Erythroblast (primary cell): Measurements from ENCODE around the gene POLR3A.

Source experiments
- DNase-seq, 2 experiments: peaks; one replicate each; lab custom pipeline; 2025; lab: John Stamatoyannopoulos, UW
- GATA1 ChIP-seq: IDR thresholded peaks from 2 replicates; pipeline ENCODE4 v1.6.1; 2011; ENCODE audit warnings: low read depth, mild to moderate bottlenecking, control low read depth, low read length, moderate library complexity
- POLR2A ChIP-seq: IDR thresholded peaks from 2 replicates; pipeline ENCODE4 v1.6.1; 2011; ENCODE audit warnings: mild to moderate bottlenecking, low read length

The POLR3A gene

DNA sequence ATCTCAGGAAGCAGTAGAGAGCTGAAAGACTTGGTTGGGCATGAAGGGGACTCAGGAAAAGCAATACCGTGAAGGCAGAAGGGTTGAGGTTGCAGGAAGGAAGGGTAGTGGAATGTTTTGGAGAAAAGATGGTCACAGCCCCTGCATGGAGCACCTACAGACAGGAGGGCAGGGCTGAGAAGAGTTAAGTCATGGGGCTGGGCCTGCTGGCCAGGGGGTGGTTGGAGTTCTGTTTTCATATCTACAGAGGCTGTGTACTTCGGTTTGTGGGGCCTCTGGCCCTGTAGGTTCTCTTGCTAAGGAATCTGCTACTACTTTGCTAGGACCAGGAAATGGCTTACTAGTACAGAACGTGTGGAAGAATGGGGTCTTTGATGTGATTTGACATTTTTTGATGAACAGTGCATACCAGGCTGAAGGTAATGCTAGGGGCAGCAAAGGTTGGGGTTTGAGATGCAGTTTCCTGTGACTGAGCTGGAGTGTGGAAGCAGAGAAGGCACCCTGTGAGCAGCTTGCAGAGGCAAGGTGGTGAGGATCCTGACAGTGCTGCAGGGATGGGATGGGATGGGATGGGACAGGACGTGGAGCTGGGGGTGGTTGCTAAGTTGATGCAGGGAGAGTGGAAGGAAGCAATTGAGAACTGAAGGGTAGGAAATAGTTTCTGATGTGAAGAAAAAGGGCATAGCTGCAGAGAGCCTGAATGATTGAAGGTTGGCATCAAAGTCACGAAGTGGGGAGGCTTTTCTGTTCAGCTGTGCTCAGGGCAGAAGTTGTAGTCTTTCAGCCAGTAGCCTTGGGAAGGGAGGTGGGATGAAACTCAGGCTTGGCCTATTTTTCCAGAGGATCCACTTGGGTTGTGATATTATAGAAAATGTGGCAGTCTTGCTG, 12.1 kb upstream of the POLR3A start:
- no peak for TF ChIP-seq GATA1
- TF ChIP-seq POLR2A: peak; percentile 44

DNA sequence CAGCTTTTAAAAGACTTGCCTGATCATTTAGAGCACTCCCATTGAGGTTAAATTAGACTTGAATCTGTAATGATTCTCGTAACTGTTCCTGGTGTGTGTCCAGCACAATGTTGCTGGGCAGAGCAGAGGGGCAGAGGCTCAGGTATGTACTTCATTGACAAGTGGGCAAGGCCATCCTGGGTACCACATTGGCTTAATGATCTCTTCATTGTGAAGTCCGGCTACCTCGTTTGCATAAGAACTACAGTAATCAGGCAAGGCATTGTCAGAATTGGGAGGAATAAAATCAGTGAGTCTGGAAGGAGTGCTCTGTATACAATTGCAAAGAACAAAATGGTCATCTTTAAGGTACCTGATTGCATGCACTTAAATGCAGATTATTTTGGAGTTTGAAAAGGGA, 10.4 kb upstream of the POLR3A start:
- no peak for TF ChIP-seq POLR2A
- no peak for TF ChIP-seq GATA1
- no peak for DNase-seq

More for the DNA sequence above, 12.1 kb upstream of the POLR3A start:
- peak; percentile 49 to 57 for DNase-seq

DNA sequence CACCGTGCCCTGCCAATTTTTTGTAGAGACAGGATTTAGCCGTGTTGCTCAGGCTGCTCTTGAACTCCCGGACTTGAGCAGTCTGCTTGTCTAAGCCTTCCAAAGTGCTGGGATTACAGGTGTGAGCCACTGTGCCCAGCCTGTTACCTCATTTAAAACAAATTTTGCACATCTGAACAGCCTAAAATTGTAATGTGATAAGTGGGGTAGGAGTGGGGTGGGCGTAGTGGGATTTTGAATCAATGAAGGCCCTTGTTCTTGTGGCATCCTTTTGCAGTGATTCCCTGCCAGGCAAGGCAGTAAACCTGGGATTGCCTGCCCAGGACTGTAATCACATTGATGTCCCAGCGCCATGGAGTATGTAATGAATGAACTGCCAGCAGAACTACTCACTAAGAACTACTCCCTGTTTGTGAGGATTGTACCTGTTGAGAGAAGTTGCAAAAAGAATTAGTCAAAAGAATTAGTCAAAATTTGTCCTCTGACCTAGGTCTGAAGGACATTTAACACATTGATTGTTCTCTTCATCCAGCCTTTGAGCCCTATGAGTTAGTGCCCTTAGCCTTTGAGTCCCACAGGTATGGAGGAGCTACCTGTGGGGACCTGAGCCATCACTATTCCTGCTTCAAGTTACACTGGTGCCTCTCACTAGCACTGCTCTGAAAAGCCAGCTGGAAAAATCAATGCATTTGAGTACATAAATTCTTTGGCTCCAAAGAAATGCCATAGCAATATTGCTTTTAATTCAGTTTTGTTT, 9.7 kb upstream of the POLR3A start:
- DNase-seq: no peak
- TF ChIP-seq POLR2A (no peak), GATA1 (no peak)

DNA sequence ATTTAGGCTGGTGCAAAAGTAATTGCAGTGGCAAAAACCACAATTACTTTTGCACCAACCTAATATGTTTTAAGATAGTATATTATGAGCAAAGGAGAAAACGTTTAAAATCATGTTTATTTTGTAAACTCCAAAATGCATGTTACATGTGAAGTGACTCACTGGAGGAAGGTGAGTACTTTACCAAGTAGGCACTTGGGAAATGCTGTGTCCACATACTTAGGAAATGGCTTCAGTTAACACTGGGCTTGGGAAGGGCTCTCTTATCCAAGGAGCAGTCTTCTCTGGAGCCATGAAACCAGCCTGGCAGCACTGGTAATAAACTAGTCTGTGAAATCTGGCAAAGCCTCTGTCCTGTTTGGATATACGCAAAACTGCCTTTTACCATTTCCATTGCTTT, 8.8 kb upstream of the POLR3A start:
- TF ChIP-seq GATA1 (no peak), POLR2A (no peak)
- DNase-seq: no peak

DNA sequence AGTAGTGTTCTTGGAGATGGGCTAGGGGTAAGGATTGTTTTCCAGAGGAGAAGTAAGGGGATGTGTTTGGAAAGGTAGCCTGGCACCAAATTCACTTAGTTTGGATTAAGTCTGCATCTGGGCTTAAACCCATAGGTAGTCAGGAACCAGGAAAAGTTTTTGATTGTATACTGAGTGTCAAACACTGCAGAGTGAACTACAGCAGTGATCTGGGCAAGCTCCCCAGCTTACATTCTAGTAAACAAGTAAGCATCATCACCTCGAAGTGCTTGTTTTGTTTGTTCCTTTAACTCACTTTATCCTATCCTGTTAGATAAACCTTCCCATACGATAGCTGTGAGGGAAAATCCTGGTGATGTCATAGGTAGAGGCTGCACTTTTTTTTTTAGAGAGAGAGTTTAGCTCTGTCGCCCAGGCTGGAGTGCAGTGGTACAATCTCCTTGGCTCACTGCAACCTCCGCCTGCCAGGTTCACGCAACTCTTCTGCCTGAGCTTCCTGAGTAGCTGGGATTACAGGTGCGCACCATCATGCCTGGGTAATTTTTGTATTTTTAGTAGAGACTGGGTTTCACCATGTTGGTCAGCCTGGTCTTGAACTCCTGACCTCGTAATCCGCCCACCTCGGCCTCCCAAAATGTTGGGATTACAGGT, 6.7 kb upstream of the POLR3A start:
- no peak for DNase-seq
- TF ChIP-seq GATA1: no peak
- no peak for TF ChIP-seq POLR2A

GRCh38 chr10:78035437-78035836, 6.1 kb upstream of the POLR3A start:
- DNase-seq: no peak
- TF ChIP-seq POLR2A: no peak
- TF ChIP-seq GATA1: no peak

- TF ChIP-seq POLR2A (no peak), GATA1 (no peak)
- DNase-seq: no peak
Observed at GRCh38 chr10:78035025-78035424, 5.7 kb upstream of the POLR3A start.

DNA sequence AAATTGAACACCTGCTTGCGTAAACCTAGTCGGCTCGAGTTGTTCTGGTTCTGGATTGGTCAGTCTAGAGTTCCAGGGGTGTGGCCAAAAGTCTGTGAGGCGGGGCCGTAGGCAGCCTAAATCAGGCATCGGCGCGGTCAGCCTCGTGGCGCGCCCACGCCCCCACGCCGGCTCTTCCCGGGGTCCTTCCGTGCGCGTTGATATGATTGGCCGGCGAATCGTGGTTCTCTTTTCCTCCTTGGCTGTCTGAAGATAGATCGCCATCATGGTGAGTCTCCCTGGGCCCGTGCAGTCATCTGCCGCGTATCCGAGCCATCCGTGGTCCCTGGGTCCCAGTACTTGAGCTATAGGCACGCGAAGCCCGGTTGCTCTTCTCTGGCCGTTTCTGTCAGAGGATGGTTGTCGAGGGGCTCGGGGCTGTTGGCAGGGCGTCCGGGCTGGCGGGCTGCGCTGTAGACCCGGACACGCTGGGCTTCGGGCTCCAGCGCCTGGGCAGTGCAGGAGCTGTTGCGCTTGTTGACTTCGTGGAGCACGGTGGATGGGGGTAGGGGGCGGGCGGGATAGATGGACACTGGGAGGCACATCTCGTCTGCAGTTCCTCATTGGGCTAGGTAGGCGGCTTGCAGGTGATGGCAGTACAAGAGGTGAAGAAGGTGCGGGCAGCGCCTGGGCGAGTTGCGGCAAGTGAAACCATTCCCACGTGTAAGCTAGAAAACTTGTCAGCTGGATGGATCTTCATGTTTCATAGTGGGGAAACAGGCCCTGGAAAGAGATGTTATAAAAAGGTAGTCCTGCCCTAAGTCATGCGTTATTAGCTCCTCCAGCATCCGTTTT, 4.5 kb upstream of the POLR3A start, which contains the start of gene RPS24:
Gene RPS24 (plus strand): TSS at position 227 of the 834 bp plus-strand sequence. CDS start 39 bp downstream, at position 266.
- DNase-seq: peak; percentile 98
- TF ChIP-seq POLR2A: peak; percentile 96
- no peak for TF ChIP-seq GATA1

DNA sequence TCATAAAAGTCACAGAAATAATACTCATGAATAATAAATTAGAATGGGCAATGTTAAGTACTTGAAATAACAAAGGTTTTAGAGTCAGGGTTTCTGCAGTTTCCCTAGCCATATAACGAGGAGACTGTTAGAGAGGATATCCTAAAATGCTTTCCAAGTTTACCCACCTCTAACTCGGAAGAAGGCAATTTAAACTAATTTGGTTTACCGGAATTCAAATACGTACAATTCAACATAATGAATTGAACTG, 4.0 kb upstream of the POLR3A start:
- no peak for DNase-seq
- TF ChIP-seq GATA1 (no peak), POLR2A (no peak)

GRCh38 chr10:78028438-78029268, 662 bp downstream of the POLR3A start:
- TF ChIP-seq POLR2A (no peak), GATA1 (no peak)
- DNase-seq: peak in 1 of 2 experiments; percentile 76

- TF ChIP-seq POLR2A: no peak
- TF ChIP-seq GATA1: no peak
- no peak for DNase-seq
Observed at GRCh38 chr10:78025685-78026364, 3.5 kb downstream of the POLR3A start.

DNA sequence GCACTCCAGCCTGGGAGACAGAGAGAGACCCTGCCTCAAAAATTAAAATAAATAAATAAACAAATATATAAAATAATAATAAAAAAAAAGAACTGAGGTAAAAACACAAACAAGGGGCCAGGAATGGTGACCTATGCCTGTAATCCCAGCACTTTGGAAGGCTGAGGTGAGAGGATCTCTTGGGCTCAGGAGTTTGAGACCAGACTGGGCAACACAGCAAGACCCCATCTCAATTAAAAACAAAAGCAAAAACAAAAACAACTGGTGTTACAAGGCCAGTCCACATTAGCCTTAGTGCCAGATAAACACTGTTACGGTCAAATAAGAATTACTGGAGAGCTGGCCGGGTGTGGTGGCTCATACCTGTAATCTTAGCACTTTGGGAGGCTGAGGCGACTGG, 5.6 kb downstream of the POLR3A start:
- no peak for TF ChIP-seq POLR2A
- TF ChIP-seq GATA1: no peak
- DNase-seq: no peak
